ENCODE data around the gene SGIP1. TPM values are rescaled to one million over a fixed set of nuclear protein-coding genes. Genes with fewer than 3 reads are reported as not detected.

Gene SGIP1
- total RNA-seq, 2 donors from 2014 or later: 1.3 to 6.2 TPM

- DNase-seq (ENCODE audit: low spot score): no peak
- TF ChIP-seq CTCF (IDR thresholded peaks at IDR 0.05): no peak
- no peaks in the 10 kb centered on the region for H3K36me3 ChIP-seq
- no peaks in the 10 kb centered on the region for H3K4me1 ChIP-seq
- H3K27me3 ChIP-seq: no peaks in the 10 kb centered on the region
- H3K27ac ChIP-seq: no peak overlapping the region
- no peak overlapping the region for H3K4me3 ChIP-seq
- H3K9me3 ChIP-seq: no peaks in the 10 kb centered on the region
Observed at GRCh38 chr1:66626261-66626660, 92.3 kb downstream of the SGIP1 start.

- Histone ChIP-seq H3K4me3 (no peak overlapping the region), H3K9me3 (no peaks in the 10 kb centered on the region)
Observed at GRCh38 chr1:66628926-66629325, 95.0 kb downstream of the SGIP1 start.

GRCh38 chr1:66633159-66633558 is 99.2 kb downstream of the SGIP1 start:
- no peak for TF ChIP-seq CTCF (IDR thresholded peaks at IDR 0.05)
- no peaks in the 10 kb centered on the region for H3K36me3 ChIP-seq
- no peak overlapping the region for H3K27ac ChIP-seq
- no peaks in the 10 kb centered on the region for H3K9me3 ChIP-seq
- no peaks in the 10 kb centered on the region for H3K4me1 ChIP-seq
- no peak overlapping the region for H3K4me3 ChIP-seq
- H3K27me3 ChIP-seq: no peaks in the 10 kb centered on the region
- DNase-seq (ENCODE audit: low spot score): no peak

More at GRCh38 chr1:66628926-66629325, 95.0 kb downstream of the SGIP1 start:
- H3K27me3 ChIP-seq: no peaks in the 10 kb centered on the region
- TF ChIP-seq CTCF (IDR thresholded peaks at IDR 0.05): no peak
- no peaks in the 10 kb centered on the region for H3K36me3 ChIP-seq
- no peak for DNase-seq (ENCODE audit: low spot score)
- no peaks in the 10 kb centered on the region for H3K4me1 ChIP-seq
- H3K27ac ChIP-seq: no peak overlapping the region

- no peak overlapping the region for H3K4me3 ChIP-seq
- H3K36me3 ChIP-seq: no peaks in the 10 kb centered on the region
- TF ChIP-seq CTCF (IDR thresholded peaks at IDR 0.05): no peak
- H3K27me3 ChIP-seq: no peaks in the 10 kb centered on the region
- no peak for DNase-seq (ENCODE audit: low spot score)
- no peaks in the 10 kb centered on the region for H3K4me1 ChIP-seq
- H3K9me3 ChIP-seq: no peaks in the 10 kb centered on the region
- no peak overlapping the region for H3K27ac ChIP-seq
Observed at GRCh38 chr1:66637146-66637545, 103.2 kb downstream of the SGIP1 start.

GRCh38 chr1:66641891-66642473 is 108.0 kb downstream of the SGIP1 start:
- no peak for TF ChIP-seq CTCF (IDR thresholded peaks at IDR 0.05)
- H3K27ac ChIP-seq: no peak overlapping the region
- no peak for DNase-seq (ENCODE audit: low spot score)
- no peaks in the 10 kb centered on the region for H3K4me1 ChIP-seq
- H3K36me3 ChIP-seq: no peaks in the 10 kb centered on the region
- H3K27me3 ChIP-seq: no peaks in the 10 kb centered on the region
- no peak overlapping the region for H3K4me3 ChIP-seq
- H3K9me3 ChIP-seq: no peaks in the 10 kb centered on the region

- Histone ChIP-seq H3K27me3 (no peaks in the 10 kb centered on the region), H3K36me3 (no peaks in the 10 kb centered on the region), H3K4me1 (no peaks in the 10 kb centered on the region), H3K4me3 (no peak overlapping the region), H3K27ac (no peak overlapping the region), H3K9me3 (no peaks in the 10 kb centered on the region)
- no peak for TF ChIP-seq CTCF (IDR thresholded peaks at IDR 0.05)
- no peak for DNase-seq (ENCODE audit: low spot score)
Observed at GRCh38 chr1:66642992-66643391, 109.0 kb downstream of the SGIP1 start.
